IMR-90 (cell line): Measurements from ENCODE around the gene ITPR3. TPM values are rescaled to one million over a fixed set of nuclear protein-coding genes. Genes with fewer than 3 reads are reported as not detected.

Source experiments
- ATAC-seq: fragments of 200-7000 bp; cut with Tn5 transposase; 2 replicates; pipeline ENCODE4 v1.9.1; 2020; ENCODE audit warnings: low read depth, mild to moderate bottlenecking, moderate library complexity
- BruUV-seq: library from RNA; stranded (reverse); fragments of 400-500 nt; replicated peaks from 2 replicates; lab custom pipeline; 2021; lab: Mats Ljungman, UMichigan
- CTCF ChIA-PET: fragments of 300-600 bp; formaldehyde crosslinking; extraction: SDS; loops from one replicate; lab custom pipeline; 2021; ENCODE audit warnings: antibody characterized with exemption; lab: Yijun Ruan, JAX
- POLR2A ChIA-PET: fragments of 300-600 bp; sonication (Branson Sonifier 250); formaldehyde crosslinking; loops from one replicate; lab custom pipeline; 2022; ENCODE audit warnings: antibody characterized with exemption; ENCODE audit not compliant: unreplicated experiment; lab: Charles Lee
- DNase-seq: peaks from one replicate; pipeline ENCODE4 v3.0.0; 2013
- H2AFZ ChIP-seq: replicated peaks from 2 replicates; pipeline ENCODE3; 2013; ENCODE audit warnings: low read length, mild to moderate bottlenecking; ENCODE audit not compliant: poor library complexity
- H2AK5ac ChIP-seq: 2 replicates; pipeline ENCODE4 v1.6.1; 2013; ENCODE audit warnings: low read depth, low read length, inconsistent platforms
- H2AK9ac ChIP-seq: replicated peaks from 2 replicates; pipeline ENCODE3; 2013; ENCODE audit warnings: mild to moderate bottlenecking, low read depth, low read length, moderate library complexity; ENCODE audit not compliant: poor library complexity
- H2BK120ac ChIP-seq: 2 replicates; pipeline ENCODE4 v1.6.1; 2013; ENCODE audit warnings: low read depth, low read length, inconsistent platforms
- H2BK15ac ChIP-seq: 3 replicates; pipeline ENCODE4 v1.6.1; 2013; ENCODE audit warnings: low read depth, low read length, inconsistent platforms
- H2BK20ac ChIP-seq: 2 replicates; pipeline ENCODE4 v1.6.1; 2013; ENCODE audit warnings: low read depth, mild to moderate bottlenecking, inconsistent platforms, low read length, moderate library complexity
- H2BK5ac ChIP-seq: 2 replicates; pipeline ENCODE4 v1.6.1; 2013; ENCODE audit warnings: mild to moderate bottlenecking, low read depth, low read length, inconsistent platforms; ENCODE audit not compliant: poor library complexity, severe bottlenecking
- H3K14ac ChIP-seq: replicated peaks from 2 replicates; pipeline ENCODE4 v1.6.1; 2013; ENCODE audit warnings: low read depth, low read length, inconsistent platforms
- H3K18ac ChIP-seq: 2 replicates; pipeline ENCODE4 v1.6.1; 2013; ENCODE audit warnings: low read depth, low read length, control low read depth
- H3K23ac ChIP-seq: 2 replicates; pipeline ENCODE4 v1.6.1; 2013; ENCODE audit warnings: low read depth, low read length, inconsistent platforms
- H3K27ac ChIP-seq: 2 replicates; pipeline ENCODE4 v1.5.1; 2013; ENCODE audit warnings: mild to moderate bottlenecking, control low read depth, low read length; ENCODE audit not compliant: insufficient read depth
- H3K27me3 ChIP-seq: 2 replicates; pipeline ENCODE4 v1.6.1; 2013; ENCODE audit warnings: low read length; ENCODE audit not compliant: control insufficient read depth, insufficient read depth
- H3K36me3 ChIP-seq: 2 replicates; pipeline ENCODE4 v1.6.1; 2013; ENCODE audit warnings: low read length, mixed read lengths; ENCODE audit not compliant: control insufficient read depth, insufficient read depth
- H3K4ac ChIP-seq: 2 replicates; pipeline ENCODE4 v1.6.1; 2013; ENCODE audit warnings: low read depth, low read length, inconsistent platforms
- H3K4me1 ChIP-seq: 2 replicates; pipeline ENCODE4 v1.6.1; 2013; ENCODE audit warnings: low read length, mixed read lengths; ENCODE audit not compliant: control insufficient read depth, insufficient read depth
- H3K4me2 ChIP-seq: 2 replicates; pipeline ENCODE4 v1.6.1; 2013; ENCODE audit warnings: low read depth, mild to moderate bottlenecking, control low read depth, low read length, moderate library complexity
- H3K4me3 ChIP-seq: 2 replicates; pipeline ENCODE4 v1.5.1; 2013; ENCODE audit warnings: low read depth, mild to moderate bottlenecking, control low read depth, low read length, moderate library complexity; ENCODE audit not compliant: insufficient read depth
- H3K56ac ChIP-seq: 2 replicates; pipeline ENCODE4 v1.6.1; 2013; ENCODE audit warnings: low read length, inconsistent platforms; ENCODE audit not compliant: insufficient read depth; ENCODE audit errors: extremely low read depth
- H3K79me1 ChIP-seq, 2 experiments: 2 replicates each; pipeline ENCODE4 v1.6.1; 2013; ENCODE audit warnings: low read length in 2 of 2, inconsistent platforms in 1 of 2, low read depth in 1 of 2
- H3K9ac ChIP-seq: 2 replicates; pipeline ENCODE4 v1.6.1; 2013; ENCODE audit warnings: low read depth, low read length, control low read depth
- H3K9me1 ChIP-seq: 2 replicates; pipeline ENCODE4 v1.6.1; 2013; ENCODE audit warnings: low read length, inconsistent platforms; ENCODE audit not compliant: insufficient read depth
- H3K9me3 ChIP-seq: 2 replicates; pipeline ENCODE4 v1.6.1; 2013; ENCODE audit warnings: low read length; ENCODE audit not compliant: control insufficient read depth, insufficient read depth
- H4K20me1 ChIP-seq: 2 replicates; pipeline ENCODE4 v1.6.1; 2013; ENCODE audit warnings: low read length, inconsistent platforms; ENCODE audit not compliant: insufficient read depth
- H4K5ac ChIP-seq: 2 replicates; pipeline ENCODE4 v1.6.1; 2013; ENCODE audit warnings: mild to moderate bottlenecking, low read depth, low read length, control low read depth
- H4K8ac ChIP-seq, 2 experiments: 2 replicates each; pipeline ENCODE4 v1.6.1; 2013; ENCODE audit warnings: low read depth in 2 of 2, low read length in 2 of 2, control low read depth in 1 of 2, inconsistent platforms in 1 of 2
- H4K91ac ChIP-seq: 2 replicates; pipeline ENCODE4 v1.6.1; 2013; ENCODE audit warnings: low read depth, low read length, inconsistent platforms; ENCODE audit not compliant: insufficient read depth
- BHLHE40 ChIP-seq: fragments of 150-350 bp; IDR thresholded peaks from 2 replicates; pipeline ENCODE4 v1.6.1; 2016; ENCODE audit warnings: mild to moderate bottlenecking, low read depth, low read length
- CEBPB ChIP-seq: IDR thresholded peaks from 2 replicates; pipeline ENCODE4 v1.6.1; 2012; ENCODE audit warnings: low read depth, low read length, improper control_type of control experiment
- CHD1 ChIP-seq: IDR thresholded peaks from 2 replicates; pipeline ENCODE4 v1.6.1; 2012; ENCODE audit warnings: low read depth, low read length, improper control_type of control experiment
- CTCF ChIP-seq: conservative IDR thresholded peaks from 2 replicates; pipeline ENCODE4 v1.5.1; 2012; ENCODE audit warnings: mild to moderate bottlenecking, low read depth, low read length, improper control_type of control experiment
- ELK1 ChIP-seq: fragments of 150-350 bp; IDR thresholded peaks from 2 replicates; pipeline ENCODE4 v1.6.1; 2016; ENCODE audit warnings: low read depth, mild to moderate bottlenecking, low read length, moderate library complexity, borderline replicate concordance
- FOS ChIP-seq: fragments of 150-350 bp; IDR thresholded peaks from 2 replicates; pipeline ENCODE4 v1.6.1; 2016; ENCODE audit warnings: low read depth, low read length
- MAZ ChIP-seq: IDR thresholded peaks from 2 replicates; pipeline ENCODE4 v1.6.1; 2012; ENCODE audit warnings: low read depth, mild to moderate bottlenecking, low read length, improper control_type of control experiment, moderate library complexity, borderline replicate concordance
- MXI1 ChIP-seq: IDR thresholded peaks from 2 replicates; pipeline ENCODE4 v1.6.1; 2012; ENCODE audit warnings: low read depth, mild to moderate bottlenecking, low read length, moderate library complexity, borderline replicate concordance
- NFE2L2 ChIP-seq: fragments of 150-350 bp; IDR thresholded peaks from 2 replicates; pipeline ENCODE4 v1.6.1; 2016; ENCODE audit warnings: low read depth, mild to moderate bottlenecking, low read length
- RAD21 ChIP-seq: IDR thresholded peaks from 2 replicates; pipeline ENCODE4 v1.6.1; 2012; ENCODE audit warnings: low read length, improper control_type of control experiment
- RCOR1 ChIP-seq: IDR thresholded peaks from 2 replicates; pipeline ENCODE4 v1.6.1; 2012; ENCODE audit warnings: mild to moderate bottlenecking, low read length, improper control_type of control experiment; ENCODE audit not compliant: insufficient replicate concordance
- RFX5 ChIP-seq: IDR thresholded peaks from 2 replicates; pipeline ENCODE4 v1.8.0; 2012; ENCODE audit warnings: low read depth, mild to moderate bottlenecking, low read length, moderate library complexity
- SMC3 ChIP-seq: fragments of 150-350 bp; IDR thresholded peaks from 2 replicates; pipeline ENCODE4 v1.6.1; 2016; ENCODE audit warnings: low read depth, mild to moderate bottlenecking, antibody characterized with exemption, low read length, moderate library complexity
- USF2 ChIP-seq: fragments of 150-350 bp; IDR thresholded peaks from 2 replicates; pipeline ENCODE4 v1.6.1; 2017; ENCODE audit warnings: mild to moderate bottlenecking, antibody characterized with exemption, low read length, low read depth
- WGBS, 2 experiments: methylation state at CpG; one replicate each; pipeline versions ENCODE4 v1.1.5 to v1.1.7; 2013; ENCODE audit warnings: missing lambda C conversion rate in 2 of 2; ENCODE audit not compliant: insufficient read length in 1 of 2; ENCODE audit errors: extremely low coverage in 2 of 2; 5-methylcytosine and 5-hydroxymethylcytosine counted together
- dilution Hi-C: fragments of 300-500 bp; cut with HindIII; formaldehyde crosslinking; loops from one replicate; pipeline ENCODE4 v1.14.3; 2018; ENCODE audit warnings: low sequenced_read_pairs; ENCODE audit not compliant: unreplicated experiment
- in situ Hi-C: fragments of 300-500 bp; cut with MboI; formaldehyde crosslinking; loops from 3 replicates; pipeline ENCODE4 v1.14.3; 2019; ENCODE audit warnings: low sequenced_read_pairs, inconsistent platforms, mixed read lengths
- intact Hi-C: fragments of 100-400 bp; cut with micrococcal nuclease; formaldehyde crosslinking; loops from 2 replicates; pipeline ENCODE4 v1.10.0; 2022
- polyA plus RNA-seq, 3 experiments: library from polyadenylated mRNA; depleted of rRNA; stranded (reverse); fragments of >200 nt; gene quantifications; 2 replicates each; pipeline ENCODE4 v1.2.3, GENCODE V29; 2012; ENCODE audit warnings: low replicate concordance in 1 of 3
- total RNA-seq: library from RNA; depleted of rRNA; stranded (reverse); fragments of >200 nt; gene quantifications from 2 replicates; pipeline ENCODE4 v1.2.3, GENCODE V29; 2012

The ITPR3 gene
- total and polyA plus RNA-seq, 2 of the 4 experiments (the other 2 are of a cell fraction) = 1.6 to 3.7 TPM

GRCh38 chr6:33698494-33698893, 77.4 kb downstream of the ITPR3 start:
- no peak overlapping the region for H3K4ac ChIP-seq
- H3K36me3 ChIP-seq = peaks cover 14% of the 10 kb centered on the region
- no TSS peak for BruUV-seq
- no peak overlapping the region for H2BK15ac ChIP-seq
- H3K79me1 ChIP-seq = peaks cover 5 to 41% of the 10 kb centered on the region in 2 experiments; a peak in 2 of 4 replicates
- ATAC-seq (no peak), DNase-seq (no peak)
- intact Hi-C loops = no loop called here
- in situ Hi-C loops = no loop called here
- no peak overlapping the region for H3K9ac ChIP-seq
- POLR2A ChIA-PET = no interaction called here
- no peak overlapping the region for H4K91ac ChIP-seq
- H3K4me1 ChIP-seq = peaks cover 20% of the 10 kb centered on the region
- H2BK5ac ChIP-seq = no peak overlapping the region
- CTCF ChIA-PET = no interaction called here
- H4K20me1 ChIP-seq = peaks cover 8% of the 10 kb centered on the region; the same call in 1 of the 2 replicates
- TF ChIP-seq RFX5 = no peak
- TF ChIP-seq BHLHE40 = no peak
- no peak for TF ChIP-seq MAZ
- TF ChIP-seq CHD1 = no peak
- TF ChIP-seq CEBPB = no peak
- TF ChIP-seq NFE2L2 = no peak
- no peak for TF ChIP-seq CTCF
- no peak for TF ChIP-seq FOS
- TF ChIP-seq SMC3 = no peak
- no peak for TF ChIP-seq USF2
- TF ChIP-seq RAD21 = no peak
- TF ChIP-seq RCOR1 = no peak
- no peak for TF ChIP-seq MXI1
- no peak for TF ChIP-seq ELK1
- H2AK9ac ChIP-seq = no peak overlapping the region
- H2AFZ ChIP-seq = no peak overlapping the region
- H3K4me2 ChIP-seq = no peak overlapping the region
- H2AK5ac ChIP-seq = no peak overlapping the region
- no peak overlapping the region for H3K4me3 ChIP-seq
- no peak overlapping the region for H4K5ac ChIP-seq
- no peaks in the 10 kb centered on the region for H3K9me3 ChIP-seq
- H3K14ac ChIP-seq = no peak overlapping the region
- peaks cover 16% of the 10 kb centered on the region for H3K9me1 ChIP-seq
- no peak overlapping the region for H3K23ac ChIP-seq
- WGBS, 2 experiments = 83% methylated on average over 4 of the region's 10 CpGs; no CpG with 5 or more reads in 1 of the 2 experiments
- no peak overlapping the region for H3K18ac ChIP-seq
- dilution Hi-C loops = no loop called here
- no peak overlapping the region for H3K27ac ChIP-seq
- H3K56ac ChIP-seq = no peak overlapping the region
- no peak overlapping the region for H4K8ac ChIP-seq
- H2BK20ac ChIP-seq = no peak overlapping the region
- H3K27me3 ChIP-seq = no peaks in the 10 kb centered on the region
- no peak overlapping the region for H2BK120ac ChIP-seq
